Activated B cell treated with CpG ODN at 0.5 μM for 24 hours (primary cell): Measurements from ENCODE around the gene MUC12. TPM values are rescaled to one million over a fixed set of nuclear protein-coding genes. Genes with fewer than 3 reads are reported as not detected.

Source experiments
- ATAC-seq: fragments of 200-7000 bp; cut with Tn5 transposase; one replicate; pipeline ENCODE4 v1.10.0; 2021; ENCODE audit warnings: low read depth, mild to moderate bottlenecking, moderate library complexity
- CTCF ChIA-PET: fragments of 350-600 bp; sonication (Branson Sonifier 250); formaldehyde crosslinking; loops from one replicate; lab custom pipeline; 2021; ENCODE audit warnings: antibody characterized with exemption; lab: Charles Lee
- POLR2A ChIA-PET: fragments of 350-600 bp; sonication (Branson Sonifier 250); formaldehyde crosslinking; loops from one replicate; lab custom pipeline; 2021; ENCODE audit warnings: antibody characterized with exemption; lab: Charles Lee
- DNase-seq: peaks from one replicate; pipeline ENCODE4 v3.0.0; 2022
- H3K27ac Mint-ChIP-seq: one replicate; pipeline ENCODE4 v1.8.0; 2020; ENCODE audit warnings: mixed read lengths
- H3K27me3 Mint-ChIP-seq: one replicate; pipeline ENCODE4 v1.8.0; 2021; ENCODE audit warnings: mixed read lengths
- H3K36me3 Mint-ChIP-seq: one replicate; pipeline ENCODE4 v1.8.0; 2021; ENCODE audit warnings: low read depth, mixed read lengths
- H3K4me1 Mint-ChIP-seq: one replicate; pipeline ENCODE4 v1.8.0; 2021; ENCODE audit warnings: mixed read lengths
- H3K4me3 Mint-ChIP-seq: one replicate; pipeline ENCODE4 v1.8.0; 2020; ENCODE audit warnings: mild to moderate bottlenecking, mixed read lengths
- H3K9me3 Mint-ChIP-seq: one replicate; pipeline ENCODE4 v1.8.0; 2020; ENCODE audit warnings: mixed read lengths
- CTCF ChIP-seq: fragments of 200-600 bp; IDR thresholded peaks from one replicate; pipeline ENCODE4 v1.8.0; 2022; ENCODE audit warnings: antibody characterized with exemption, mild to moderate bottlenecking
- intact Hi-C: fragments of 100-400 bp; cut with micrococcal nuclease; formaldehyde crosslinking; loops from one replicate; pipeline ENCODE4 v1.15.1; 2024
- total RNA-seq: library from RNA; stranded (reverse); gene quantifications from 2 replicates; pipeline ENCODE4 v1.2.3, GENCODE V29; 2022

Gene MUC12
- total RNA-seq, 1 donor from 2014 or later, result not detected

GRCh38 chr7:100947792-100948191 lies 21.6 kb upstream of the MUC12 start:
- H3K4me3 Mint-ChIP-seq, result no peak overlapping the region
- TF ChIP-seq CTCF, result no peak
- intact Hi-C loops, result no loop called here
- no peak overlapping the region for H3K27ac Mint-ChIP-seq
- no peak for ATAC-seq
- ChIA-PET POLR2A (no interaction called here), CTCF (no interaction called here)
- no peaks in the 10 kb centered on the region for H3K9me3 Mint-ChIP-seq
- no peaks in the 10 kb centered on the region for H3K36me3 Mint-ChIP-seq
- H3K4me1 Mint-ChIP-seq, result no peaks in the 10 kb centered on the region
- peaks cover 27% of the 10 kb centered on the region for H3K27me3 Mint-ChIP-seq
- DNase-seq, result no peak

GRCh38 chr7:100949227-100949932 lies 20.0 kb upstream of the MUC12 start, which contains the start of gene MUC3A:
Gene MUC3A, plus strand, starts transcription at chr7:100949534. Its CDS starts 91 bp downstream, at chr7:100949625.
- DNase-seq, result no peak
- intact Hi-C loops, result no loop called here
- H3K27me3 Mint-ChIP-seq, result peaks cover 24% of the 10 kb centered on the region
- no peaks in the 10 kb centered on the region for H3K9me3 Mint-ChIP-seq
- ChIA-PET CTCF (no interaction called here), POLR2A (interaction anchor here (0.5 kb wide), 1 partner anchor 275 kb away, joined by 4 read pairs; no protein-coding TSS in a partner anchor)
- H3K36me3 Mint-ChIP-seq, result no peaks in the 10 kb centered on the region
- TF ChIP-seq CTCF, result no peak
- no peaks in the 10 kb centered on the region for H3K4me1 Mint-ChIP-seq
- H3K27ac Mint-ChIP-seq, result no peak within 1 kb of the TSS
- H3K4me3 Mint-ChIP-seq, result no peak within 1 kb of the TSS
- no peak for ATAC-seq

DNA sequence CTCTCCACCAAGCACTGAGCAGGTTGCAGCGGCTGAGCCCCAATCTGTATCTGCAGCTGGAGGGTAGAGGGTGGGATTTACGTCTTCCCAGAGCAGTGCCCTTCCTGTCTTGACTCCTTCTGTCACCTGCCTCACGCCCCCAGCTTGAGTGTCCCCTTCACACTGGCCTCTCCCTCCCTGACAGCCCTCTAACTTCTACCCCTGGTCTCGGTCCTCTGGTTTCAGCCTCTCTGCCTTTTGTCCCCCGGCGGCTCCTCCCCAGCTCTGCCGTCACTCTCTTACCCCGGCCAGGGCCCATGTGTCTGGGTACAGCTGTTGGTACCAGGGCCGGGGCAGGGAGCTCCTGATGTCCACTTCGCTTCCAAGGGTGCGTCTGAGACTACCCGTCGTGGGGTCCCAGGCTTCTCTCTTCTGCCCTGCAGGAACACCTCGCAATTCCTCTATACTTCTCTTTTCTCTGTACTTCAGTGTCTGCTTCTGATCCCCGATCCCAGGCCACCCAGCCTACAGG lies 19.4 kb upstream of the MUC12 start:
- ATAC-seq (no peak), DNase-seq (no peak)
- Mint-ChIP-seq H3K36me3 (no peaks in the 10 kb centered on the region), H3K4me3 (no peak overlapping the region), H3K4me1 (no peaks in the 10 kb centered on the region), H3K27me3 (peaks cover 24% of the 10 kb centered on the region), H3K27ac (no peak overlapping the region), H3K9me3 (no peaks in the 10 kb centered on the region)
- TF ChIP-seq CTCF, result no peak
- POLR2A ChIA-PET, result interaction anchor here (0.5 kb wide), 1 partner anchor 276 kb away, joined by 4 read pairs; no protein-coding TSS in a partner anchor
- CTCF ChIA-PET, result no interaction called here
- intact Hi-C loops, result no loop called here

GRCh38 chr7:100951172-100951571 lies 18.2 kb upstream of the MUC12 start:
- ATAC-seq (no peak), DNase-seq (no peak)
- Mint-ChIP-seq H3K4me3 (no peak overlapping the region), H3K36me3 (no peaks in the 10 kb centered on the region), H3K9me3 (no peaks in the 10 kb centered on the region), H3K27ac (no peak overlapping the region), H3K4me1 (no peaks in the 10 kb centered on the region), H3K27me3 (peaks cover 18% of the 10 kb centered on the region)
- intact Hi-C loops, result no loop called here
- CTCF ChIA-PET, result no interaction called here
- POLR2A ChIA-PET, result interaction anchor here (0.6 to 0.8 kb wide), 4 partner anchors 61 to 245 kb away, joined by 3 to 5 read pairs (median 4); partner anchors contain the start of genes POP7, SRRT and UFSP1
- no peak for TF ChIP-seq CTCF

- DNase-seq, result no peak
- Mint-ChIP-seq H3K9me3 (no peaks in the 10 kb centered on the region), H3K36me3 (no peaks in the 10 kb centered on the region), H3K27ac (no peak overlapping the region), H3K27me3 (peaks cover 11% of the 10 kb centered on the region), H3K4me3 (no peak overlapping the region), H3K4me1 (no peaks in the 10 kb centered on the region)
- intact Hi-C loops, result loop anchor here (2.0 kb wide), 1 partner anchor 23 kb away; no protein-coding TSS in a partner anchor
- ChIA-PET CTCF (no interaction called here), POLR2A (interaction anchor here (0.6 to 0.8 kb wide), 2 partner anchors 75 to 77 kb away, joined by 3 to 4 read pairs; partner anchors contain the start of gene SRRT)
- ATAC-seq, result no peak
- TF ChIP-seq CTCF, result no peak
Measured at GRCh38 chr7:100951888-100952560, 17.3 kb upstream of the MUC12 start.
